ENCODE data around the gene BAG5. TPM values are rescaled to one million over a fixed set of nuclear protein-coding genes. Genes with fewer than 3 reads are reported as not detected.

Gene BAG5
- total RNA-seq, 1 experiment from 2014 or later: 29.2 TPM

- no peak overlapping the region for H3K4me3 Mint-ChIP-seq
- H3K36me3 Mint-ChIP-seq: no peaks in the 10 kb centered on the region
- H3K27ac Mint-ChIP-seq: no peak overlapping the region
- no peak for ATAC-seq
- DNase-seq (ENCODE audit: low spot score): no peak
- POLR2A ChIA-PET: no interaction called here
- H3K9me3 Mint-ChIP-seq: no peaks in the 10 kb centered on the region
- H3K27me3 Mint-ChIP-seq (ENCODE audit: low read depth): peaks cover 6% of the 10 kb centered on the region
- no peak for TF ChIP-seq GRHL2 (CRISPR knock-in tag; IDR thresholded peaks at IDR 0.05; ENCODE audit: insufficient replicate concordance, severe bottlenecking)
- TF ChIP-seq CREB1 (CRISPR knock-in tag; IDR thresholded peaks at IDR 0.05): no peak
- TF ChIP-seq FOXP1 (CRISPR knock-in tag; IDR thresholded peaks at IDR 0.05; ENCODE audit: borderline replicate concordance): no peak
- no peak for TF ChIP-seq TEAD4 (CRISPR knock-in tag; IDR thresholded peaks at IDR 0.05)
- TF ChIP-seq, protein P1, sequence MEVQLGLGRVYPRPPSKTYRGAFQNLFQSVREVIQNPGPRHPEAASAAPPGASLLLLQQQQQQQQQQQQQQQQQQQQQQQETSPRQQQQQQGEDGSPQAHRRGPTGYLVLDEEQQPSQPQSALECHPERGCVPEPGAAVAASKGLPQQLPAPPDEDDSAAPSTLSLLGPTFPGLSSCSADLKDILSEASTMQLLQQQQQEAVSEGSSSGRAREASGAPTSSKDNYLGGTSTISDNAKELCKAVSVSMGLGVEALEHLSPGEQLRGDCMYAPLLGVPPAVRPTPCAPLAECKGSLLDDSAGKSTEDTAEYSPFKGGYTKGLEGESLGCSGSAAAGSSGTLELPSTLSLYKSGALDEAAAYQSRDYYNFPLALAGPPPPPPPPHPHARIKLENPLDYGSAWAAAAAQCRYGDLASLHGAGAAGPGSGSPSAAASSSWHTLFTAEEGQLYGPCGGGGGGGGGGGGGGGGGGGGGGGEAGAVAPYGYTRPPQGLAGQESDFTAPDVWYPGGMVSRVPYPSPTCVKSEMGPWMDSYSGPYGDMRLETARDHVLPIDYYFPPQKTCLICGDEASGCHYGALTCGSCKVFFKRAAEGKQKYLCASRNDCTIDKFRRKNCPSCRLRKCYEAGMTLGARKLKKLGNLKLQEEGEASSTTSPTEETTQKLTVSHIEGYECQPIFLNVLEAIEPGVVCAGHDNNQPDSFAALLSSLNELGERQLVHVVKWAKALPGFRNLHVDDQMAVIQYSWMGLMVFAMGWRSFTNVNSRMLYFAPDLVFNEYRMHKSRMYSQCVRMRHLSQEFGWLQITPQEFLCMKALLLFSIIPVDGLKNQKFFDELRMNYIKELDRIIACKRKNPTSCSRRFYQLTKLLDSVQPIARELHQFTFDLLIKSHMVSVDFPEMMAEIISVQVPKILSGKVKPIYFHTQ (CRISPR knock-in tag; IDR thresholded peaks at IDR 0.05): no peak
- TF ChIP-seq, protein P2, sequence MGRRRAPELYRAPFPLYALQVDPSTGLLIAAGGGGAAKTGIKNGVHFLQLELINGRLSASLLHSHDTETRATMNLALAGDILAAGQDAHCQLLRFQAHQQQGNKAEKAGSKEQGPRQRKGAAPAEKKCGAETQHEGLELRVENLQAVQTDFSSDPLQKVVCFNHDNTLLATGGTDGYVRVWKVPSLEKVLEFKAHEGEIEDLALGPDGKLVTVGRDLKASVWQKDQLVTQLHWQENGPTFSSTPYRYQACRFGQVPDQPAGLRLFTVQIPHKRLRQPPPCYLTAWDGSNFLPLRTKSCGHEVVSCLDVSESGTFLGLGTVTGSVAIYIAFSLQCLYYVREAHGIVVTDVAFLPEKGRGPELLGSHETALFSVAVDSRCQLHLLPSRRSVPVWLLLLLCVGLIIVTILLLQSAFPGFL (CRISPR knock-in tag; IDR thresholded peaks at IDR 0.05; ENCODE audit: borderline replicate concordance): no peak
- TF ChIP-seq NFATC4 (CRISPR knock-in tag; IDR thresholded peaks at IDR 0.05): no peak
- no peak for TF ChIP-seq IRF2 (CRISPR knock-in tag; IDR thresholded peaks at IDR 0.05; ENCODE audit: borderline replicate concordance, low read depth)
- no peak for TF ChIP-seq HMGA2 (CRISPR knock-in tag; IDR thresholded peaks at IDR 0.05)
- no peak for TF ChIP-seq NR2C2 (CRISPR knock-in tag; IDR thresholded peaks at IDR 0.05)
- TF ChIP-seq OVOL2 (CRISPR knock-in tag; IDR thresholded peaks at IDR 0.05; ENCODE audit: borderline replicate concordance): no peak
- no peak for TF ChIP-seq ZNF219 (CRISPR knock-in tag; IDR thresholded peaks at IDR 0.05; ENCODE audit: borderline replicate concordance)
- TF ChIP-seq TEAD1 (CRISPR knock-in tag; IDR thresholded peaks at IDR 0.05): no peak
- TF ChIP-seq ZNF317 (CRISPR knock-in tag; IDR thresholded peaks at IDR 0.05; ENCODE audit: borderline replicate concordance, low read depth): no peak
- no peak for TF ChIP-seq NR1H2 (CRISPR knock-in tag; IDR thresholded peaks at IDR 0.05)
- TF ChIP-seq, protein P3, sequence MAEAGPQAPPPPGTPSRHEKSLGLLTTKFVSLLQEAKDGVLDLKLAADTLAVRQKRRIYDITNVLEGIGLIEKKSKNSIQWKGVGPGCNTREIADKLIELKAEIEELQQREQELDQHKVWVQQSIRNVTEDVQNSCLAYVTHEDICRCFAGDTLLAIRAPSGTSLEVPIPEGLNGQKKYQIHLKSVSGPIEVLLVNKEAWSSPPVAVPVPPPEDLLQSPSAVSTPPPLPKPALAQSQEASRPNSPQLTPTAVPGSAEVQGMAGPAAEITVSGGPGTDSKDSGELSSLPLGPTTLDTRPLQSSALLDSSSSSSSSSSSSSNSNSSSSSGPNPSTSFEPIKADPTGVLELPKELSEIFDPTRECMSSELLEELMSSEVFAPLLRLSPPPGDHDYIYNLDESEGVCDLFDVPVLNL (CRISPR knock-in tag; IDR thresholded peaks at IDR 0.05; ENCODE audit: borderline replicate concordance, low read depth): no peak
- no peak for TF ChIP-seq STAT6 (CRISPR knock-in tag; conservative IDR thresholded peaks at IDR 0.05; ENCODE audit: low read depth)
- TF ChIP-seq, protein P4, sequence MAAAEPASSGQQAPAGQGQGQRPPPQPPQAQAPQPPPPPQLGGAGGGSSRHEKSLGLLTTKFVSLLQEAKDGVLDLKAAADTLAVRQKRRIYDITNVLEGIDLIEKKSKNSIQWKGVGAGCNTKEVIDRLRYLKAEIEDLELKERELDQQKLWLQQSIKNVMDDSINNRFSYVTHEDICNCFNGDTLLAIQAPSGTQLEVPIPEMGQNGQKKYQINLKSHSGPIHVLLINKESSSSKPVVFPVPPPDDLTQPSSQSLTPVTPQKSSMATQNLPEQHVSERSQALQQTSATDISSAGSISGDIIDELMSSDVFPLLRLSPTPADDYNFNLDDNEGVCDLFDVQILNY (CRISPR knock-in tag; IDR thresholded peaks at IDR 0.05): no peak
- TF ChIP-seq, protein P5, sequence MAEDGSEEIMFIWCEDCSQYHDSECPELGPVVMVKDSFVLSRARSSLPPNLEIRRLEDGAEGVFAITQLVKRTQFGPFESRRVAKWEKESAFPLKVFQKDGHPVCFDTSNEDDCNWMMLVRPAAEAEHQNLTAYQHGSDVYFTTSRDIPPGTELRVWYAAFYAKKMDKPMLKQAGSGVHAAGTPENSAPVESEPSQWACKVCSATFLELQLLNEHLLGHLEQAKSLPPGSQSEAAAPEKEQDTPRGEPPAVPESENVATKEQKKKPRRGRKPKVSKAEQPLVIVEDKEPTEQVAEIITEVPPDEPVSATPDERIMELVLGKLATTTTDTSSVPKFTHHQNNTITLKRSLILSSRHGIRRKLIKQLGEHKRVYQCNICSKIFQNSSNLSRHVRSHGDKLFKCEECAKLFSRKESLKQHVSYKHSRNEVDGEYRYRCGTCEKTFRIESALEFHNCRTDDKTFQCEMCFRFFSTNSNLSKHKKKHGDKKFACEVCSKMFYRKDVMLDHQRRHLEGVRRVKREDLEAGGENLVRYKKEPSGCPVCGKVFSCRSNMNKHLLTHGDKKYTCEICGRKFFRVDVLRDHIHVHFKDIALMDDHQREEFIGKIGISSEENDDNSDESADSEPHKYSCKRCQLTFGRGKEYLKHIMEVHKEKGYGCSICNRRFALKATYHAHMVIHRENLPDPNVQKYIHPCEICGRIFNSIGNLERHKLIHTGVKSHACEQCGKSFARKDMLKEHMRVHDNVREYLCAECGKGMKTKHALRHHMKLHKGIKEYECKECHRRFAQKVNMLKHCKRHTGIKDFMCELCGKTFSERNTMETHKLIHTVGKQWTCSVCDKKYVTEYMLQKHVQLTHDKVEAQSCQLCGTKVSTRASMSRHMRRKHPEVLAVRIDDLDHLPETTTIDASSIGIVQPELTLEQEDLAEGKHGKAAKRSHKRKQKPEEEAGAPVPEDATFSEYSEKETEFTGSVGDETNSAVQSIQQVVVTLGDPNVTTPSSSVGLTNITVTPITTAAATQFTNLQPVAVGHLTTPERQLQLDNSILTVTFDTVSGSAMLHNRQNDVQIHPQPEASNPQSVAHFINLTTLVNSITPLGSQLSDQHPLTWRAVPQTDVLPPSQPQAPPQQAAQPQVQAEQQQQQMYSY (CRISPR knock-in tag; IDR thresholded peaks at IDR 0.05): no peak
- no peak for TF ChIP-seq ATF1 (CRISPR knock-in tag; IDR thresholded peaks at IDR 0.05)
- CTCF ChIA-PET: interaction anchor here (21.0 kb wide), 1 partner anchor 16 kb away, joined by 455 read pairs; the partner anchor contains the start of gene CKB
- peaks cover 1% of the 10 kb centered on the region for H3K4me1 Mint-ChIP-seq
Observed at GRCh38 chr14:103535081-103535890, 27.2 kb downstream of the BAG5 start.

All from WTC11 (cell line).